Nucleus accumbens (tissue), 56 donors: Measurements from ENCODE around the gene AIDA.
"Not testable (repeated sequence)": the region's sequence is repeated elsewhere in the genome, so short reads cannot be mapped to it uniquely, and the experiment has no call there.

Experiments used
- DNase-seq, 56 donors: peaks; one replicate each; lab custom pipeline; 2025; lab: John Stamatoyannopoulos, UW

Gene AIDA

DNA sequence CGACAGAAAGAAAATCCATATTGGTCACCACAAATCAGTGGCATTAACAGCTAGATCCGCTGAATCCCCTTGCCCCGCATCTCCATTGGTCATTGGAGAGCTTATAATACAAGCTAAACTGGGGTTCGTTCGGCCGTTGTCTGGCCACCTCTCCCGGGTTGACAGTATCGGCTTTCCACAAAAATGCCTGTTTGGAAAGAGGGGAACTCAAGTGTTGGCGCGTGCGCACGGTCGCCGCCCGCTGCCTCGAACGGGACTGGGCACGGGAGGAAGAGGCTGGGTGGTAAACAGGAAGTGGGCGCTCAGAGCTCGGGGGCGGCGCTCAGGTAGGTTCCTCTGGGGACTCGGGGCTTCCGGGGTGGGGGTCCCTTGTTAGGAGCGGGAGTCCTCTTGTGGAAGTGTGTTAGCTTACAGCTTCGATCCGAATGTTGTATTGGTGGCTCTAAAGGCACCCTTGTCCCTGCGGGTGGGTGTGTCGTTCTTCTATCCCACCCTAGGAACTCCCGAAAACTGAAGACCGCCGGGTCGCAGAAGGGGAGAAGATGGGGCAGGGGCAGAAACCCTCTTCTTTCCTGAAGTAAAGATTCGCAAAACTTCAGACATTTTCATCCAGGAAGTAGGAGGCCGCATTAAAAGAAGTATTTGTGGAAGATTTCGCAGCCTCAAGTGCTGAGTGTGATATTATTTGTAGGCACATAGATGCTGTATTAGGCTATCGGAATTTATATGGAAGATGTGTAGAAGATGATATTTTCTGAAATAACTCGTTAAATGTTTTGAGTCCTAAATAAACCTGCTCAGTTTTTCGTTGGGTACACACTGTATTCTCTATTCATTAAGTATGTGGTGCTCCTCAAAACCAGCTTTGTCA is 1.0 kb upstream of the AIDA start:
- DNase-seq: peak; percentile 39 to 95 (median 88)

DNA sequence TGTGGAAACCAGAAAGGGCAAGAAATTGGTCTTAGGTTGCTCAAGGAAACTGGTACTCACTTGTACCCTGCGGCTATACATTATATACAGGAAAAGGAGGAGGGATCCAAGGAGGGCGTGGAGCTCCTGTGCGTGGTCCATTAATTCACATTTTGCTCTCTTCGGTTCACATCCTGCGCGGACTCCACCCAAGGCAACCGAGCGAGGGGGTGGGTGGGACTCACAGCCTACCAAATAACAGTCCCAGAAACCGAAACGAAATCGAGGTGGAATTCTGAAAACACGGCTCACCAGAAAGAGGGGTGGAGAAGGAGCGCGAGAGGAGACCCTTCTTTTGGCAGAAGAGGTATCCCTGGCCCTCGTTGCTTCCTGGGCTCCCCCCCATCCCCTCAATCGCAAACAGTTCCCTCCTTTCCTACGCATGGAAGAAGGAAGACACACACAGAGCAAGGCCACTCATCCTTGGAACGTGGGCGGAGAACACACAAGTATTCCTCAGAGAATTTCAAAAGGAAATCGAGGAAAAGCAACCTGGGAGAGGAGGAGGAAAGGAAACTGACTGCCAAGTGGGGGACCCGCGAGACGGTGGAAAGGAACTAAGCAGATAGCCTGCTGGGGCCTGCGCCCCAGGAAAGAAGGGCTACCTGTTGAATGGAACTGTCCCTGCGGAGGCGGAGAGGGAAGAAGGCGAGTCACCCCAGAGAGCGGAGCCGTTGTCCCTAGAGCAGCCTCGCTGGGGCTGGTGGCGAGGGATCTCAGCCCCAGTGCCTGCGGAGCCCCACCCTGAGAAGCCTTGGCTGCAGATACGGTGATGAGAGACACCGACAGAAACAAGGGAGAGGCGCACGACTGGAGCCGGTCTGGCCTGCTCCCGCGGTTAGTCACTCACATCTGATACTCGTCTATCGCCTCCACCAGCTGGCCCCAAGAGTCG is 705 bp downstream of the AIDA start:
- DNase-seq: peak in 51 of 56 donors; percentile 2 to 80 (median 47)

DNA sequence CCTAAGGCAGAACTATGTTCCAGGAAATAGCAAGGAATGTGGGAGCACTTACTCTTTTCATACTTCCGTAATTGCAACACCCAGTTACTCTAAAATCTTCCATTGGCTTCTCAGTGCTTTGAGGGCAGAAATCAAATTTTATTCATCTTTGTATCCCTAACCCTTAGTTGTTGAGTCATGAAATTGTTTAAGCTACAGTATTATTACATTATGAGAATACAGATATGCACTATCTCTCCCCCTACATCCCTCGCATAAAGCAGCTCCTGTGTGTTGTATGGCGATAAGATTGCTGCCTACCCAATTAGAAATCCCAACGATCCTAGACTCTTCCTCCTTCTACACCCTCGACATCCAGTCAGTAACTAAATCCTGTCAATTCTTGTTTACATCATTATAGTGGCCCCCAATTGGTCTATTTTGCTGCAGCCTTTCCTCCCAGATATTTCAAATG is 2.6 kb downstream of the AIDA start:
- DNase-seq: no peak

DNA sequence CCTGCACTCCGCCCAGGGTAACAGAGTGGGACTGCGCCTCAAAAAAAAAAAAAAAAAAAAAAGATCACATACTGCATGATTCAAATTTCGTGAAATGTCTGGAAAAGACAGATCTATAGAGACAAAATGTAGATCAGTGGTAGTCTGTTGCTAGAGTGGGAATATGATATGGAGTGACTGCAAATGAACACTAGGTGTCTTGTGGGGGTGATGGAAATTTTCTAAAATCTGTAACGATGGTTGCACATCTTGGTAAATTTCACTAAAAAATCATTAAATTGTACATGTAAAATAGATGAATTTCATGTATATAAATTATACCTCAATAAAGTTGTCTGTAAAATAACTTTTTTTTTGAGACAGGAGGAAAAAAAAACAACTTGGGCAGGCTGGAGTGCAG is 5.5 kb downstream of the AIDA start:
- DNase-seq: no peak

DNA sequence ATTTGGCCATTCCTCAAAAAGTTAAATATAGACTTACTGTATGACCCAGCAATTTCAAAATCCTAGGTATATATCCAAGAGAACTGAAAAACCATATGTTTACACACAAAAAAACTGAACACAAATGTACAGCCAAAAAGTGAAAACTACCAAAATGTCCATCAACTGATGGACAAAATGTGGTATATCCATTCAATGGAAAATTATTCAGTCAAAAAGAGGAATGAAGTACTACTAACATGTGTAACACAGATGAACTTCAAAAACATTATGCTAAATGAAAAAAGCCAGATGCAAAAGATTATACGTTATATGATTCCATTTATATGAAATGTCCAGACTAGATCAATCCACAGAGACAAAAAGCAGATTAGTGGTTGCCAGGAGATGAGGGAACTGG is 8.0 kb downstream of the AIDA start:
- no peak for DNase-seq

DNA sequence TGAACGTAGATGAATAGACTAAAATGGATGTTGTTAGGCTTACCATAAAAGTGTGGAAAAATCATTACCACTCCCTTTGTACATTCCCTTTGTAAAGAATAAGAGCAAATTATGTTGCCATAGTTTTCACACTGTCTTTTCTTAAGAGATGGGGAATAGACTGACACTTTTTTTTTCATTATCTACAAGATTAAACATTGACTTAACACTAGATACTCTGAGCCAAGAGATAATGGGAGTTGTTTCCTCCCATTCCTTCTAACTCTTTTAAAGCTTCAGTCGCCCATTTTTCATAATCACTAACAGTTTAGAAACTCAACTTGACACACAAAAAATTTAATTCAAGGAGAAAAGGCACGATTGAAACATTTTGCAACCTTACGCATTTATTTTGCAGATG is 10.1 kb downstream of the AIDA start:
- DNase-seq: no peak

DNA sequence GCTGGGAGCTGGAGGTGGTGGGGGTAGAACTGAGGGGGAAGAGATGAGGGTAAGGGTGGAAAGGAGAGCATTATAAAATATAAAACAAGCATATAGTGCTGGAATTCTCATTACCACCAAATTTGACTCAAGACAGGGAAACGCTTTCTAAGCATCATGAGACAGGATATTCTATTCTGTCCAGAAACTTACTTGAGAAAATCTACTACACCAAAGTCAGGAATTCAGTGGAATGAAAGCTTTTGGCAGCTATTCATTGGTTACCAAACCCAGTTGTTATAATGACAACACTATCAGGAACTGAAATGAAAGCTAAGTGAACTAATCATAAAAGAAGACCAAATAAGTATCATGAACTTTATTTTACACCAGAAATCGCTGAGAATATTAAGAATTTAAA is 14.5 kb downstream of the AIDA start:
- no peak for DNase-seq

DNA sequence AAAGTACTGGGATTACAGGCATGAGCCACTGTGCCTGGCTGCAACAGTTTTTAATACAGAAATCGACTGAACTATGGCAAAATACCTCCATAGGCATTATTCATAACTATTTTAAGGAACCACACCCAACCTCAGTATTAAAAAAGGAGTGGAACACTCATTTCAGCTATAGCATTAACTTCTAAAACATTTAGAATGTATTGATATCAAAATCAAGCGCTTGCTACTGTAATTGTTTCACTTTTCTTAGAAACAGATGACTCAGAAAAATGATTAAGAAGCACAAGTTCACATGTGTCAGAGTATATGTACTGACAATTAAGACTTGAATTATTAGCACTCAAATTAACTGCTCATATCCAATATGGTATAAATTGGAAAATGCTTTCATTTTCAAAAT is 15.1 kb downstream of the AIDA start:
- no peak for DNase-seq

DNA sequence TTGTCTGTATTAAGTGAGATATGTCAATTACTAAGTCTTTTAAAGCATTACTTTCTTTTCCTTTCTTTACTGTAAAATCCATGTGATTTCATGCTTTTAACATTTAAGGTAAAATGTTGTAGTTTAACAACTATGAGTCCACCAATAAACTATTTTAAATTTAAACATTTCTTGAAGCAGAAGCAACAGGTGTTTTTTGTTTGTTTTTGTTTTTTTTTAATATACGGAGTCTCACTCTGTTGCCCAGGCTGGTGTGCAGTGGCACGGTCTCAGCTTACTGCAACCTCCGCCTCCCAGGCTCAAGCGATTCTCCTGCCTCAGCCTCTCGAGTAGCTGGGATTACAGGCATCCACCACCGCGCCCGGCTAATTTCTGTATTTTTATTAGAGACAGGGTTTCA is 15.6 kb downstream of the AIDA start:
- no peak for DNase-seq

DNA sequence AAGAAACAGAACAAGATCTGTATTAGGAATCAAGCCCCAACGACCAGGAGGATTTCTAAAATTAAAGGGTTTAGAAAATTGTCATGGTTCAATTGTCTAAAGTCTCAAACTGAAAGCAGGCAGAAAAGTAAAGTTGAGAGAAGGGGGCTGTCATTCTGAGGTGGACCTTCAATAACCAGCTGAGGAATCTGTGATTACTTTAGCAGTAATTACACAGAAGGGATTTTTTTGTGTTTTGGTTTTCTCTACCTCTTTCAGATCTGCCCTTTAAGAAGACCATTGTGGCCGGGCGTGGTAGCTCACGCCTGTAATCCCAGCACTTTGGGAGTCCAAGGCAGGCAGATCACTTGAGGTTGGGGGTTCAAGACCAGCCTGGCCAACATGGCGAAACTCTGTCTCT is 17.4 kb downstream of the AIDA start:
- DNase-seq: no peak

DNA sequence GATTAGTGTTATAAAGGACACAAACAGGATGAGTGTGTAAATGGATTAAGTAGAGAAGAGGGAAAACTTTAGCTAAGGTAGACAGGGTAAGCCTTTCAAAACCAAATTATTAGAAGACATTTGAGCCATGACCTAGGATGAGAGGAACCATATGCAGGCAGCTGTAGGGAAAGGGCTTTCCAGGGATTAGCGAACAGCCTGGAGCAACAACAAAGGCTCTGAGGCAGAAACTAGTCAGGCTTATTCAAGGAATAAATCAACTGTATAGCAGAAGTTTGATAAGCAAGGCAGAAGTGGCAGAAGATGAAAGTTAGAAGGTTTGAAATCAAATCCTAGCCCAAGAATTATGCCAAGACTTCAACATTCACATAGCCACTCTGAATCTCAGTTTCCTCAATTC is 21.3 kb downstream of the AIDA start:
- DNase-seq: no peak

DNA sequence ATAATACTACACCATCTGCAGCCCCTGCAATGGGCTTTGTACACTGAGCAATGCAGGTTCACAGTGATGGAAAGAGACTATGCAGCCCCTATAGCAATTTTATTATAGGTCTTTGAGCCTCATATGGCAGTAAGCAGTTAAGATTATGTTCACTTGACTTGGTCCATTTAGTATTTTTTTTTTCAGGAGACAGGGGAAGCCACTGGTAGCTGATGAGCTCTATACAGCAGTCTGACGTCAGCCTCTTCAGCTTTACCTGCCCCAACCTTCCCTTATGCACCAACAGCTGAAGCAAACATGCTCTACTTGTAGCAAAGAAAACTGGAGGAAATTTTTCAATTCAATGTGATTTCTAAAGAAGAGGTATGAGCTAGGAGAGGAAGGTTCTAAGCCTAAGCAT is 32.2 kb downstream of the AIDA start:
- no peak for DNase-seq

DNA sequence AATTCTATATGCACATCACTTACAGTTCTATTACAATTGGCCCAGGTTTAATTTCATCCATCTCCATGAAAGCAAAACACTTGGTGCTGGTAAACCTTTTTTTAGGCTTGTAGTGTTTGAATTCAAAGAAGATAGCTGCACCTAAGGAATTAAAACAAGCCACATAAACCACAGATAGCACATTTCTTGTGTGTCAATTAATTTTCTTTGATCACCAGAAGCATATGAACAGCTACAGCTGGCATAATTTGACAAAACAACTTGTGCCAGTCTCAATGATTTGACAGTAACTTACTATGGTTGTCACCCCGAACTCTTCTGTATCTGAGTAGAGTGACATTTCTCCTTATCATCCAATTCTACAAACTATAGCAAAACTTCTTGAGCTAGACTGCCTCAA is 42.2 kb downstream of the AIDA start:
- DNase-seq: no peak

DNA sequence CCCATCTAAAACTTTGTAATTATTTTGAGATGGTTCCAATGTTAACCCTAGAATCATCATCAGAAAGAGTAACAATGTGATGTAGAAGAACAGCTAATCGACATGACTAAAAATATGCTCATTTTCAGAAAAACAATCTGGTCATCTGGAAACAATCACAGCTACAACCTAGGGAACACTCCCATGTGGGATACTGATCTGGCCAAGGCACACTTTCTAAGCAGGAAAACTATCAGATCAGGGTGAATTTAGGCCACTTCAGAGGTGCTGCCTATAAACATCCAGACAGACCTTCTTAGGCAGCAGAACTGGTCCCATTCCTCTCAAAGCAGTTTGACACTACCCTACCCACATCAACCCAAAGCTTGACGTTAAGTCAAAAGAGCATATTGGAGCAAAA is 43.2 kb downstream of the AIDA start:
- DNase-seq: not testable (repeated sequence)

DNA sequence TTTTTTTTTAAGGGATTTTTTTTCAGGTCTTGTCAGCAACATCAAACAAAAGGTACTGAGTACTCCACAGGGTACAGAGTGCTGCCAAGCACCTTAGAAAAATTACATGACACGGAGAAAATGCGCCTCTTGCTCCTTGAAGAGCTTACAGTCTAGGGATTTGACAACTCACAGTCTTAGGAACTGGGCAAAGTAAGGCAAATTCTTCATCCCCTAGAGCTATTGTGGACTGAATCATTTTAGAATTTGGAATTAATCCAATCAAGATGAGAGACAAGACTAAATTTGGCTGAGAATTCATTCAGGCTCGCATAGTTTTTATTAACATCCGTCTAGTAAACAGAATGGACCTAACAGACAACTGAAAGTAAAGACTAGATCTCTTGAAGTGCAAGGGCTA is 44.1 kb downstream of the AIDA start:
- DNase-seq: not testable (repeated sequence)

DNA sequence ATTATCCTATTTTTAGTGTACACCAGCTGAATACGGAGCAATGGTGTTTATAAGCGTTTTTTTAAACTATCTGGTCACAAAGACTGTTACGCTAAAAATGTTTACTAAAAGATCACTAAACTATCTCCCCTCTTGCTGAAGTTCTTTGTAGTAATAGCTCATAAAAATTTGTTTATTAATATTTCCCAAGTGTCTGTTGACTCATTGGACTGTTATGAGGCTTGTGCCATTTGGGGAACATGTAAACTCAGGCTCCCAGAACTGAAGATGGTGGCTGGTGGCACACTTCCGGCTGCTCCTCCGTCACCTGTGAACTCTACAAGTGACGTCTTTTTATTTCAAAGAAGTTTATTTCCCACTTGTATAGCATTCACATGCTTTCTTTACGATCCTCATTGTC is 46.3 kb downstream of the AIDA start:
- no peak for DNase-seq

DNA sequence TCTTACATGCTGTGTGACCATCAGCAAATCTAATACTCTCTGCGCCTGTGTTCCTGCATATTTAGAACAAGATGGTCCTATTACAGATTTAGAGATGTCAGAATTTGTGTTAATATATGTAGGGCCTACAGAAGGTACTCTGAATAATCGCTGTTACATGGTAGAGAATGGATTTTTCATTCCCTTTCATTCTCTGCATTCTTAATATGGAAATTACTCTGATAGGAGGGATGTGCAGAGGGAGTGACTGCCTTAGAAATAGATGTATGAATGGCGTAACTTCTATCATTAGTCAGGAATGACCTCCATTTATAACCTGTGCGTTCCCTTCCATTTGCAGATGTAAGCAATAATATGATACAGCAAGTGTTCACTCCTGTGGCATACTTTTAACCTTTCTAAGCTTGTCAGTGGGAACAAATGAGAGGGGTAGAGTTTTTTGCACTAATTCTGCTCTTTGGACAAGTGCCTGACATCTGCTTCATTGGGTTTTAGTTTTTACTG is 48.8 kb downstream of the AIDA start:
- DNase-seq: no peak

DNA sequence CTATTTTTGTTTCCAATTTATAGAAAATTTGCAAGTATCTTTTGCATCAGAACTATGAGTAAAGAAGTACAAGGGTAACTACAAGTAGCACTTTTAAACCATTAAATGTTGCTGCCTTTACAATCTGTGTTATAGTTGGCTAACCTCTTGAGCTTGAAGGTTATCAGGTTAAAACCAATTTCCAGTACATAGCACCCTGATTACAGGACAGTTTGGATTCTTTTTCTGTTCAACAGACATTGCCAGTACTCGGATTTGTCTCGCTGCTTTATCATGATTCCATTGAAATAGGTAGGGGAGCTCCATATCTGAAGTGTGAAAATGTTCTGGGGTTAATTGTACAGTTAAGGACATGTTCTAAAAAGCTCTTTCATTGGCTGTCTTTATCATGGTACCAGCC is 54.4 kb downstream of the AIDA start:
- DNase-seq: no peak

DNA sequence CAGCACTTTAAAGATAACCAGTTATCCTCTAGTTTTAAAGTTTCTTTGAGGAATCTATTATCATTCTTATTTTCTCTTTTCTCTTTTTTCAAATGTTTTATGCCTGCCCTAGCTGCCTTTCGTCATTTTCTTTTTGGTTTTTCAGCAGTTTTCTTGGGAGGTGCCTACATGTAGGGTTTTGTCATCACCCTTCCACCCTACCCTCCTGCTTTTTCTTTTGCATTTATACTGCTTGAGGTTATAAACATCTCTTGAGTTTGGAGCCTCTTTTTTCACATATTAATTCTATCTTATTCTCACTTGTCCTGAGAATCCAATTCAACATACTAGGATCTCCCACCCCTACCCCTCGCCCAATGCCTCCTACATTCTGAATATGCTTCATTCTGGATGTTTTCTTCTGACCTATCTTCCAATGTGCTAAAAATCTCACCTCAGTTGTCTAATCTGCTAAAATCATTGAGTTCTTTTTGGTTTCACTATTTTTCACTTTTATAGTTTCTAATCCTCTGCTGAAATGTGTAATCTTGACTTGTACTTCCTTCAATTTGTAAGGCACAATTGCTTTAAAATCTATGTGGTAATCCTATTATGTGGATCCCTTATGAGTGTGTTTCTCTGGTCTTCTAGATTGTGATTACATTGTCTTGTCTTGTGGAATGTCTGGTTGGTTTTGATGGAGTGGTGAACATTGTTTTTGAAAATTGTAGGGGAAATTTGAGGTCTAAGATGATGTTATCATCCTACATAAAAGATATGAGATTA is 55.7 kb downstream of the AIDA start:
- DNase-seq: no peak

DNA sequence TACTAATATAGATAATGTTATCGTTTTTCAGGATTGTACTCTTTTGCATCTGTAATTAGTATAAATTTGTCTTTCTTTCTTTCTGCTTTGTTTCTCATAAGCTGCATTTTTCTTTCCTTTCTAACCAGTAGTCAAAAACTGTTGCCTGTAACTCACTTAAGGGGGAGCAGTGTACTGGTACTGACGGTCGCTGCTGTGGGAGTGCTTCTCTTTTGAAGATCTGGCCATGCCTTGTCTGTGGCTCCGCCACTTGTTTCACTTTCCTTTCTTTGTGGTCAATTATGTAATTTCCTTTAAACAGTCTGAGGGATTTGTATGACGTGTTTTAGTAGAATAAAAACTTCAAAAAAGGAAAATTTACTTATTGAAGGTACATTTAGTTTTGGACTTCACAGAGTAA is 57.4 kb downstream of the AIDA start:
- peak in 6 of 56 donors; percentile 2 to 23 (median 6) for DNase-seq
